PC-3 (cell line): ENCODE measurements around the gene PXT1.

Experiments used
- CTCF ChIP-seq: fragments of 300-600 bp; sonication (generic); conservative IDR thresholded peaks from 2 replicates; pipeline ENCODE4 v1.5.1; 2017; ENCODE audit warnings: antibody characterized with exemption, low read depth, mild to moderate bottlenecking, low read length
- EZH2 ChIP-seq: fragments of 300-600 bp; sonication (generic); IDR thresholded peaks from one replicate; pipeline ENCODE4 v1.6.1; 2017; ENCODE audit warnings: antibody characterized with exemption, mild to moderate bottlenecking, low read length; ENCODE audit not compliant: unreplicated experiment
- EZH2phosphoT487 ChIP-seq: fragments of 300-600 bp; sonication (generic); IDR thresholded peaks from 2 replicates; pipeline ENCODE4 v1.6.1; 2018; ENCODE audit warnings: mild to moderate bottlenecking, antibody characterized with exemption, low read length, borderline replicate concordance

GRCh38 chr6:36487698-36488097 is 45.0 kb upstream of the PXT1 start:
- no peak for TF ChIP-seq CTCF
- no peak for TF ChIP-seq EZH2
- no peak for TF ChIP-seq EZH2phosphoT487
